ENCODE measurements around the gene TMEM145. TPM values are rescaled to one million over a fixed set of nuclear protein-coding genes. Genes with fewer than 3 reads are reported as not detected.
"Not testable (repeated sequence)": the region's sequence is repeated elsewhere in the genome, so short reads cannot be mapped to it uniquely, and the experiment has no call there.

Gene TMEM145
- total RNA-seq, 1 donor from 2014 or later = 0.36 TPM

DNA sequence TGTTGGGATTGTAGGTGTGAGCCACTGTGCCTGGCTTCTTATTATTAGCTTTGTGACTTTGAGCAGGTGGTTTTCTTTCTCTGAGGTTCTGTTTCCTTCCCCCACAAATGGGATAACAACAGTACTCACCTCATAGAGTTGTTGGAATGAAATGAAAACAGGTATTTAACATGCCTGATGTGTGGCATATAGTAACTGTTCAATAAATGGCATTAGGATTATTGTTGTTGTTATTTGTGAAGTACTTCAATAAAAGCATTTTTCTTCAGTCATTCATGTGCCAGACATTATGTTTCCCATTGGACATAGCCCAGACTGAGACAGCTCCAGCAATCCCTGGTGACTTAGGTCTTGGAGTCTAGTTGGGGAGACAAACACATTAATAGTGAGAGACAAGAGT lies 13.9 kb downstream of the TMEM145 start:
- DNase-seq = no peak
- no peak for TF ChIP-seq CTCF (IDR thresholded peaks at IDR 0.05; ENCODE audit: borderline replicate concordance)
- intact Hi-C loops (cut with micrococcal nuclease) = no loop called here
- Histone ChIP-seq H3K36me3 (no peaks in the 10 kb centered on the region), H3K27me3 (ENCODE audit: low read depth) (peaks cover 30% of the 10 kb centered on the region), H3K4me3 (peak overlapping the region; percentile 79), H3K27ac (replicated peaks) (no peak overlapping the region), H3K4me1 (peaks cover 56% of the 10 kb centered on the region), H3K9me3 (replicated peaks) (no peaks in the 10 kb centered on the region)

- Histone ChIP-seq H3K4me1 (peaks cover 60% of the 10 kb centered on the region), H3K9me3 (replicated peaks) (no peaks in the 10 kb centered on the region), H3K27me3 (ENCODE audit: low read depth) (peaks cover 26% of the 10 kb centered on the region), H3K4me3 (no peak overlapping the region), H3K36me3 (no peaks in the 10 kb centered on the region), H3K27ac (replicated peaks) (no peak overlapping the region)
- no peak for TF ChIP-seq CTCF (IDR thresholded peaks at IDR 0.05; ENCODE audit: borderline replicate concordance)
- intact Hi-C loops (cut with micrococcal nuclease) = no loop called here
- DNase-seq = no peak
Measured at GRCh38 chr19:42327381-42327780, 14.3 kb downstream of the TMEM145 start.

DNA sequence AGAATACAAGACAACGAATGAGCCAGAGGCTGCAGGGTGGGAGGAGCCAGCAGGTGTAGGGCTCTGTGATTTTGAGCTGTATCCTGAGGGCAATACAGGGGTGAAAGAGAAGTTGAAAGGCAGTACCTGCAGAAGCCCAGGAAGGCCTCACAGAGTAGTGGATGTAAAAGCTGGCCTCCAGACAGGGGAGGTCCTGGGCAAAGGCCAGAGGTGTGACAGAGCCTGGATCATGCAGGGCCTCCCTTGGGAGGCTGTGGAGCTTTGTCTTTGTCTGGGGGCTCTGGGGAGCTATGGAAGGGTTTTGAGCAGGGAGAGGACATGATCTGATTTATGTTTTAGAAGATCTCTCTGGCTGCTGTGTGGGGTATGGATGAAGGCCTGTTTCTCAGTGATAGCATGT lies 15.0 kb downstream of the TMEM145 start:
- no peaks in the 10 kb centered on the region for H3K36me3 ChIP-seq
- no peak overlapping the region for H3K4me3 ChIP-seq
- peaks cover 19% of the 10 kb centered on the region for H3K27me3 ChIP-seq (ENCODE audit: low read depth)
- H3K4me1 ChIP-seq = peaks cover 66% of the 10 kb centered on the region
- H3K9me3 ChIP-seq (replicated peaks) = no peaks in the 10 kb centered on the region
- intact Hi-C loops (cut with micrococcal nuclease) = no loop called here
- DNase-seq = no peak
- no peak for TF ChIP-seq CTCF (IDR thresholded peaks at IDR 0.05; ENCODE audit: borderline replicate concordance)
- H3K27ac ChIP-seq (replicated peaks) = no peak overlapping the region

DNA sequence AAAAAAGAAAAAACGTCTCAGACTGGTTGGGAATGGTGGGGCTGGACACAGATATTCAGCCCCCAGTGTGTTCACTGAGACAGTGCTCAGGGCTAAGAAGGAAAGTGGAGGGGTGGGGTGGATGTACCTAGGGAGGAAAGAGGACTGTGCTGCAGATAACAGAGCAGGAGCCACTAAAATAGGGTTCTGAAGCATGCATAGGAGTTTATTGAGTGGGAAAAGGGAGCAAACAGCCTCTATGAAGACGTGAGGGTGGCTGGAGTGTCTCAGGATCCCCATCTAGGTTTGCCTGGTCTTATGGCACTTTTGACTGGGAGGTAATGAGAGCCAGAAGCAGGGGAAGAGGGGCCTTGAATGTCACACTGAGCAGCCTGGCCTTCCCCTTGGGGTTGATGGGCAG lies 15.7 kb downstream of the TMEM145 start:
- no peak for DNase-seq
- Histone ChIP-seq H3K36me3 (no peaks in the 10 kb centered on the region), H3K27ac (replicated peaks) (no peak overlapping the region), H3K4me1 (peaks cover 65% of the 10 kb centered on the region), H3K9me3 (replicated peaks) (no peaks in the 10 kb centered on the region), H3K27me3 (ENCODE audit: low read depth) (peaks cover 12% of the 10 kb centered on the region), H3K4me3 (no peak overlapping the region)
- intact Hi-C loops (cut with micrococcal nuclease) = no loop called here
- no peak for TF ChIP-seq CTCF (IDR thresholded peaks at IDR 0.05; ENCODE audit: borderline replicate concordance)

DNA sequence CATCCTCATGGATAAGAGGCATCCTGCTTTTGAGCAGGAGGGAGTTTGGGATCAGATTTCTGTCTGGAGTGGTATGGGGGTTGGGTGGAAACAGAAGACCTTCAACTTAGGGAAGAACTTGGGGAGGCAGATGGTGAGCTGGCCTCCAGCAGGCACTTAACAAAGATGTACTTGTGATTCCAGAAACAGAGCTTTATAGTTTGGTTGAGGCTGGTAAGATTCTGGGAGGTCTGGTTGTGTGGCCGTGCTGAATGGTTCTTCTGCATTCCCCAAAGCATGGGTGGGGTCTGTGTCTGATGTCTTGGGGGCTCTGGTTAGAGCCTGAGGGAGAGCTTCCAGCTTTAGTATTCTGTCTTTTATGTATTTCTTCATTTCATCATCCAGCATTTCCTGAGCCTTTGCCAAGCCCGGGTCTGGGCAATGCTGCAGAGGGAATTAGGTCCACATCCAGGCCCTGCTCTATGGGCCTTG lies 17.2 kb downstream of the TMEM145 start:
- Histone ChIP-seq H3K4me3 (no peak overlapping the region), H3K27me3 (ENCODE audit: low read depth) (no peaks in the 10 kb centered on the region), H3K27ac (replicated peaks) (no peak overlapping the region), H3K9me3 (replicated peaks) (no peaks in the 10 kb centered on the region), H3K4me1 (peaks cover 53% of the 10 kb centered on the region), H3K36me3 (peaks cover 5% of the 10 kb centered on the region)
- no peak for DNase-seq
- intact Hi-C loops (cut with micrococcal nuclease) = no loop called here
- no peak for TF ChIP-seq CTCF (IDR thresholded peaks at IDR 0.05; ENCODE audit: borderline replicate concordance)

- Histone ChIP-seq H3K4me1 (peaks cover 44% of the 10 kb centered on the region), H3K27ac (replicated peaks) (peak overlapping the region; percentile 36), H3K36me3 (peaks cover 15% of the 10 kb centered on the region)
- H3K4me3 ChIP-seq; intact Hi-C loops (cut with micrococcal nuclease); DNase-seq; H3K27me3 ChIP-seq (ENCODE audit: low read depth); H3K9me3 ChIP-seq (replicated peaks): not testable (repeated sequence)
Measured at GRCh38 chr19:42331333-42331732, 18.2 kb downstream of the TMEM145 start.

Data from left ventricle myocardium inferior (tissue), 1 donor.